GM10266 (cell line): ENCODE data around the gene ZNF853.
A peak's percentile ranks its signal among the peaks of the same experiment; 100 is the strongest.
"Not testable (repeated sequence)": the region's sequence is repeated elsewhere in the genome, so short reads cannot be mapped to it uniquely, and the experiment has no call there.

Experiments
- DNase-seq: peaks from one replicate; pipeline ENCODE4 v3.0.0; 2012; ENCODE audit errors: extremely low spot score
- CTCF ChIP-seq: IDR thresholded peaks from 2 replicates; pipeline ENCODE4 v1.5.1; 2012; ENCODE audit warnings: mild to moderate bottlenecking, low read depth; ENCODE audit not compliant: control insufficient read depth, insufficient read depth; ENCODE audit errors: missing control alignments

ZNF853 gene

GRCh38 chr7:6614953-6615722 is at the start of gene ZNF853:
Gene ZNF853, plus strand, starts transcription at chr7:6615610. Its CDS starts 565 bp downstream, at chr7:6616175.
- DNase-seq, result no peak
- TF ChIP-seq CTCF, result no peak

GRCh38 chr7:6565655-6566054 is 49.8 kb upstream of the ZNF853 start:
- no peak for DNase-seq
- TF ChIP-seq CTCF, result no peak

- TF ChIP-seq CTCF, result no peak
- DNase-seq, result no peak
These were observed 47.5 kb upstream of the ZNF853 start for GRCh38 chr7:6567886-6568285.

GRCh38 chr7:6571160-6571779 is 44.1 kb upstream of the ZNF853 start:
- no peak for TF ChIP-seq CTCF
- DNase-seq, result peak; percentile 15

- no peak for TF ChIP-seq CTCF
- DNase-seq, result no peak
These were observed 40.0 kb upstream of the ZNF853 start for GRCh38 chr7:6575281-6576023.

GRCh38 chr7:6576024-6576866 is 39.2 kb upstream of the ZNF853 start:
- no peak for TF ChIP-seq CTCF
- no peak for DNase-seq

GRCh38 chr7:6576867-6577368 is 38.5 kb upstream of the ZNF853 start:
- DNase-seq, result not testable (repeated sequence)
